ENCODE measurements around the gene RASA3. TPM values are rescaled to one million over a fixed set of nuclear protein-coding genes. Genes with fewer than 3 reads are reported as not detected.

RASA3 gene
- total RNA-seq, 1 donor from 2014 or later = 41.1 TPM

GRCh38 chr13:114064450-114065140 is 67.8 kb downstream of the RASA3 start:
- Histone ChIP-seq H3K4me3 (ENCODE audit: insufficient read depth, low read depth, low read length) (peak overlapping the region; percentile 43), H3K4me2 (ENCODE audit: low read length) (peak overlapping the region; percentile 81), H3K79me2 (ENCODE audit: insufficient read depth, low read length) (peaks cover 82% of the 10 kb centered on the region), H4K20me1 (ENCODE audit: insufficient read depth, low read length) (peaks cover 24% of the 10 kb centered on the region), H3K9me3 (ENCODE audit: insufficient read depth, low read depth, low read length) (no peaks in the 10 kb centered on the region), H3K27me3 (ENCODE audit: insufficient read depth, low read length) (no peaks in the 10 kb centered on the region), H3K9ac (ENCODE audit: low read length) (peak overlapping the region; percentile 85), H2AFZ (ENCODE audit: low read depth, low read length) (no peak overlapping the region), H3K4me1 (ENCODE audit: insufficient read depth, low read length) (peaks cover 66% of the 10 kb centered on the region), H3K27ac (ENCODE audit: low read depth, low read length) (peak overlapping the region; percentile 96), H3K36me3 (ENCODE audit: insufficient read depth, low read length) (no peaks in the 10 kb centered on the region)
- Mint-ChIP-seq H3K4me3 (ENCODE audit: unreplicated experiment) (peak overlapping the region; percentile 80), H3K27me3 (ENCODE audit: low read depth, unreplicated experiment) (no peaks in the 10 kb centered on the region), H3K36me3 (ENCODE audit: low read depth, unreplicated experiment) (peaks cover 7% of the 10 kb centered on the region), H3K4me1 (ENCODE audit: low read depth, unreplicated experiment) (peaks cover 64% of the 10 kb centered on the region), H3K27ac (ENCODE audit: unreplicated experiment) (peak overlapping the region; percentile 99), H3K9me3 (ENCODE audit: unreplicated experiment) (peaks cover 2% of the 10 kb centered on the region)
- TF ChIP-seq CTCF (IDR thresholded peaks at IDR 0.05; ENCODE audit: insufficient read depth, low read depth, low read length) = no peak
- TF ChIP-seq EZH2 (IDR thresholded peaks at IDR 0.05; ENCODE audit: insufficient read depth, low read length) = no peak
- DNase-seq (ENCODE audit: low read depth) (no peak), FAIRE-seq (no peak)

GRCh38 chr13:114063545-114064449 is 68.6 kb downstream of the RASA3 start:
- H3K4me1 Mint-ChIP-seq (ENCODE audit: low read depth, unreplicated experiment) = peaks cover 61% of the 10 kb centered on the region
- peak overlapping the region; percentile 96 for H3K27ac ChIP-seq (ENCODE audit: low read depth, low read length)
- peaks cover 2% of the 10 kb centered on the region for H3K9me3 Mint-ChIP-seq (ENCODE audit: unreplicated experiment)
- DNase-seq (ENCODE audit: low read depth) (peak; percentile 58), FAIRE-seq (no peak)
- peaks cover 61% of the 10 kb centered on the region for H3K4me1 ChIP-seq (ENCODE audit: insufficient read depth, low read length)
- H3K4me2 ChIP-seq (ENCODE audit: low read length) = peak overlapping the region; percentile 81
- no peaks in the 10 kb centered on the region for H3K36me3 ChIP-seq (ENCODE audit: insufficient read depth, low read length)
- H2AFZ ChIP-seq (ENCODE audit: low read depth, low read length) = no peak overlapping the region
- peak overlapping the region; percentile 85 for H3K9ac ChIP-seq (ENCODE audit: low read length)
- no peaks in the 10 kb centered on the region for H3K27me3 Mint-ChIP-seq (ENCODE audit: low read depth, unreplicated experiment)
- peak overlapping the region; percentile 99 for H3K27ac Mint-ChIP-seq (ENCODE audit: unreplicated experiment)
- peaks cover 28% of the 10 kb centered on the region for H4K20me1 ChIP-seq (ENCODE audit: insufficient read depth, low read length)
- H3K4me3 Mint-ChIP-seq (ENCODE audit: unreplicated experiment) = peak overlapping the region; percentile 80
- H3K9me3 ChIP-seq (ENCODE audit: insufficient read depth, low read depth, low read length) = no peaks in the 10 kb centered on the region
- TF ChIP-seq CTCF (IDR thresholded peaks at IDR 0.05; ENCODE audit: insufficient read depth, low read depth, low read length) (no peak), EZH2 (IDR thresholded peaks at IDR 0.05; ENCODE audit: insufficient read depth, low read length) (no peak)
- no peaks in the 10 kb centered on the region for H3K27me3 ChIP-seq (ENCODE audit: insufficient read depth, low read length)
- H3K79me2 ChIP-seq (ENCODE audit: insufficient read depth, low read length) = peaks cover 84% of the 10 kb centered on the region
- H3K4me3 ChIP-seq (ENCODE audit: insufficient read depth, low read depth, low read length) = peak overlapping the region; percentile 43
- H3K36me3 Mint-ChIP-seq (ENCODE audit: low read depth, unreplicated experiment) = peaks cover 4% of the 10 kb centered on the region

Data from astrocyte (in vitro differentiated cells and primary cell).